ENCODE data around the gene RPL32. TPM values are rescaled to one million over a fixed set of nuclear protein-coding genes. Genes with fewer than 3 reads are reported as not detected.

RPL32 gene
- total RNA-seq, result 1,000 to 10,000 TPM in 1 of 4 donors, 100 to 1,000 TPM in 3; 675 to 1,285 (median 784) TPM

DNA sequence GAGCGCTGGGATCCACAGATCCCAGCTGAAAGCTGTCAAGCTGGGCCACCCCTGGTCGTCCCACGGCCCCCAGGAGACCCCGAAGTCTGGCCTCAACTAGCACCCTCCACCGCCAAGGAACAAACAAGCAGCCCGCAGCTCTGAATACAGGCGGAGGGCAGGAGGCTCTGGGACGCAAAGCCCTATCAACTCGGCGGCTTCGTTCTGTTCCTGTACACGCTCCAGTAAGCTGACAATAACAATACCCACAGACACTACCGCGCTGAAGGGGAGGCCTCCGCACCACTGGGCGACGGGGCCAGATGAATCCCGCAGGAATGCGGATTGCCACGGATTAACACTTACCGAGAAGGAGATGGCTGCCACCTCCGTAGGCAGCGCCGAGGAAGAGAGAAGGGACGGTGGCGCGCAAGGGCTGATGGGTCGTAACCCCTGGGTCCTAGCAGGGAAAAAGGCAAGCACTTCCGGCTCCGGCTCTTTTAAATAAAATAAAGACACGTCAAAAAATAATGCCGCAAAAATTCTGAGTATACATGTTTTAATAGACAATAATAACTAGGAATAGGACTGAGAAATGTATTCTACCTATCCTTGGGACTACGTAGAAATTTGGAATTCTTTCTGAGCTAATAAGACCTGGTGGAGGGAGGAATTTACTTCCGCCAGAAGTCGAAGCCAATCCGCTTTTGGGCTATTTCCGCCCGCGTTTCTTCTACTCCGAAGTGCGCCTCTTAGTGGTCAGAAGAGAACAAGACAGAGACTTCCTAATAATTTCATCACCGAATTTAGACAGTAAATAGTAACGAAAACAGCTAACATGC is at the start of gene RPL32:
Gene RPL32, minus strand, starts transcription at position 417 of the 821 bp plus-strand sequence. CDS start 1,328 bp downstream, outside the sequence.
- TF ChIP-seq, protein P1, sequence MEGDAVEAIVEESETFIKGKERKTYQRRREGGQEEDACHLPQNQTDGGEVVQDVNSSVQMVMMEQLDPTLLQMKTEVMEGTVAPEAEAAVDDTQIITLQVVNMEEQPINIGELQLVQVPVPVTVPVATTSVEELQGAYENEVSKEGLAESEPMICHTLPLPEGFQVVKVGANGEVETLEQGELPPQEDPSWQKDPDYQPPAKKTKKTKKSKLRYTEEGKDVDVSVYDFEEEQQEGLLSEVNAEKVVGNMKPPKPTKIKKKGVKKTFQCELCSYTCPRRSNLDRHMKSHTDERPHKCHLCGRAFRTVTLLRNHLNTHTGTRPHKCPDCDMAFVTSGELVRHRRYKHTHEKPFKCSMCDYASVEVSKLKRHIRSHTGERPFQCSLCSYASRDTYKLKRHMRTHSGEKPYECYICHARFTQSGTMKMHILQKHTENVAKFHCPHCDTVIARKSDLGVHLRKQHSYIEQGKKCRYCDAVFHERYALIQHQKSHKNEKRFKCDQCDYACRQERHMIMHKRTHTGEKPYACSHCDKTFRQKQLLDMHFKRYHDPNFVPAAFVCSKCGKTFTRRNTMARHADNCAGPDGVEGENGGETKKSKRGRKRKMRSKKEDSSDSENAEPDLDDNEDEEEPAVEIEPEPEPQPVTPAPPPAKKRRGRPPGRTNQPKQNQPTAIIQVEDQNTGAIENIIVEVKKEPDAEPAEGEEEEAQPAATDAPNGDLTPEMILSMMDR (IDR thresholded peaks at IDR 0.05; ENCODE audit: low read depth), result no peak

DNA sequence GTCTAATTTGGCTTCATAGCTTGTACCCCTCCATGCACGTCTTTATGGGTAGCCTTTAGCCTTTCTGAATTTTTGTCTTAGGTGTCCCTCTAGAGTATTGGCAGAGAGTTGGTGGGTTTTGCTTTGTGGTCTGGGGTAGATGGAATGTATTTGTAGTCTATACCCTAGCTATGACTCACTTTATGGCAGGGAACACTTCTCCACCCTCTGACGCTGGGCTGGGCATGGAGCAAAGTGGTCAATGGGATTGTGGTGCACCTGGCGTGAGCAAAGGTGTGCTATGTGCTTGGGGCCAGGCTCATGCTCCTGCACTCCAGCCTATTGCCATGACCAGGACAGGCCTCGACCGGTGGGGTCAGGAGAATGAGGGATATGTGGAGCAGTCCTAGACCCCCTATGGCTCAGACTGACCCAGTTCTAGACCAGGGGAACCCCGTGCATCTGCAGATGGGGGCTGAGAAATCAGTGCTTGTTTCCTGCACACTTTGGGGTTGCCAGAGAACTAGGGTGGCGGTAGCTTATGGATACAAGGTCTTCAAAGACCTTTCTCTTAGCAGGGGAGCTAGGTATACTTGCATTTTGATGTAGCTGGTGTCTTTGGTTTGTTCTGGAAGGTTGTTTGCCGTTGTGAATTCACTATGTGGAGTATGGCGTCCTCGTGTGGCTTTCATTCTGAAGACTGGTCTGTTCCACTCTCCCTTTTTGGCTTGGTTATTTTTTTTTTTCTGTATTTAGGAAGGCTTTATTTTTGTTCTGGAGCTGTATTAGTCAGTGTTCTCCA is 49.4 kb upstream of the RPL32 start:
- TF ChIP-seq, protein P1 (IDR thresholded peaks at IDR 0.05; ENCODE audit: low read depth), result no peak

DNA sequence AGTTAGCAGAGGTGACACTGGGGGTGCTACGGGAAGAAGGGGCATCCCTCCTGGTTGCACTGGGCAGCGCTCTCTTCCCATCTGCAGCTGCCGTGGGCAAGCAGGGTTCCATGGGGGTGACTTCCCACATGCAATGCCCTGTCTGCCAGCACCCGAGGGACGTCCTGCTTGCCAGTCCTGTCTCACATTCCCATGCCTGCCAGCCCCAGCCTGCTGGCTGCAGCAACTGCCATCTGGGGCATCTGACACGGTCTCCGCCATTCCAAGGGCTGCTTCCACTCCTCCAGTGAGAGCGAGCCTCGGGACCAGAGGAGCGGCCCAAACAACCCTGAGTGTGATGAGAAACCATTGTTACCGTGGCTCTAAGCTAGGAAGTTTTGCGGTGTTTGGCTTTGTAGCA is 45.4 kb upstream of the RPL32 start:
- TF ChIP-seq, protein P1 (IDR thresholded peaks at IDR 0.05; ENCODE audit: low read depth), result no peak

DNA sequence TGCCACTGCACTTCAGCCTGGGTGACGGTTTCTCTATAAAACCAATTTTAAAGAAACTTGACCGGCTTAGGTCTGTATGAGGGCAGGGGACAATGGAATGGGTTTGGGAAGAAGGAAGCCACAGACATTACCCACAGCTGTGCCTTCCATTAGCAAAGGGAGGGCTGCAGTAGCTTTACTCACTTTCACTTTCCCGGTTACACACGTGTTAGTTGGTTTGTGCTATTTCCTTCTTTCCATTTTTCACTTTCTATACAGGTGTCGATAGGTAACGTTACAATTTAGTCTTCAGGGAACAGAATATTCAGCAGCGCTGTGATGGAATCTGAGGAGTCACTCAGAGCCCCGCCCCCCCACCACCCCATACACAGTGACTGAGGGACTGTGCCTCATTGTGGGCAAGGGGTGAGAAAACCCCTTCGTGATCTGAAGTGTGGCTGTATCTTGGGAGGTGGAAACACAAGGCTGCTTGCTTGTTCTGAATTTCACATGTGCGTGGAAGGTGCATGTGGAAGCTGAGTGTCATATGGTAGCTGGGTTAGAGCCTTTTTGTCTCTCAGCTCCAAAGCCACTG is 44.8 kb upstream of the RPL32 start:
- TF ChIP-seq, protein P1 (IDR thresholded peaks at IDR 0.05; ENCODE audit: low read depth), result no peak

- TF ChIP-seq, protein P1 (IDR thresholded peaks at IDR 0.05; ENCODE audit: low read depth), result no peak
These were observed 44.2 kb upstream of the RPL32 start for GRCh38 chr3:12885583-12885930.

DNA sequence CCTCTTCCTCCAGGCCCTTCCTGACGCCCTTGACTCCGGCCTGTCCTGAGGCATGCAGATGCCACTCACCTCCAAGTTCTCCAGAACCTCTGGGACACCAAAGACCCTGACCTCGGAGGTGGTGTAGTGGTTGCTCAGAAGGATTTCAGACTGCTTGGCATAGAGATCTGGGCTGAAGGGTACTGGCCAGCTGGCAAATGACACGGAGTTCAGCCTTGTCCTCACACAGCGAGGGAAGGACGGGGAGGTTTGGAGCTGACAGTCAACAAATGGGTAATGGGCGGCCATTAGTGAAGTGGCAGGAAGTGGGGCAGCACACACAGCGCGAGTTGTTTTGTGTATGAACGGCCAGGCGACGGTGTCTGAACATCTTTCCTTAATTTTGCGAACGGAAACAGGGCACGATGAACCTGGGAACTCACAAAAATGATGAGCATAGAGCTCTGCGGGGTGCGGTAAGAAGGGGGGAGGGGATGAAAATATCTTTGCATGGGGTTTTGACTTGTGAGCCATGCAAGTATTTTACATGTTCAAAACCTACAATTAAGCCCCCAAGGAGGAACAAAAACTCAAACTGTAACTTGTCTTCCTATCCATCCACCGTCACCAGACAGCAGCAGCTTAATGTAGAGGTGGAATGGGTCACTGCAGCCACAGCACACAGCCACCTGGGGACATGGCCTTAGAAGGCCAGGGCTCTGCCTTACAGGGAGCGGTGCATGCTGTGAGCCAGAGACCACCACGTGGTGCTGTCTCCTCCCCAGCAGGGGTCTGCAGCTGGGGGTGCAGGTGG is 43.6 kb upstream of the RPL32 start:
- TF ChIP-seq, protein P1 (IDR thresholded peaks at IDR 0.05; ENCODE audit: low read depth), result no peak

Measured in subcutaneous adipose tissue (tissue), 4 donors.